ENCODE measurements around the gene TMEM186.

- TF ChIP-seq CTCF (IDR thresholded peaks at IDR 0.05) (no peak), POLR2A (IDR thresholded peaks at IDR 0.05) (no peak)
Observed at GRCh38 chr16:8767176-8767575, 30.3 kb downstream of the TMEM186 start.
